Medulla oblongata (tissue), 1 donor: ENCODE results near the gene PRKCZ.

Experiments
- DNase-seq: peaks from one replicate; pipeline ENCODE4 v3.0.0-alpha.2; 2015; ENCODE audit errors: extremely low spot score

Gene PRKCZ

GRCh38 chr1:2208309-2209239 is 158.4 kb downstream of the PRKCZ start:
- no peak for DNase-seq

- no peak for DNase-seq
Measured at GRCh38 chr1:2209400-2210083, 159.3 kb downstream of the PRKCZ start.

GRCh38 chr1:2210084-2210653 is 160.0 kb downstream of the PRKCZ start:
- DNase-seq = no peak

GRCh38 chr1:2210786-2211185 is 160.6 kb downstream of the PRKCZ start:
- DNase-seq = no peak

DNA sequence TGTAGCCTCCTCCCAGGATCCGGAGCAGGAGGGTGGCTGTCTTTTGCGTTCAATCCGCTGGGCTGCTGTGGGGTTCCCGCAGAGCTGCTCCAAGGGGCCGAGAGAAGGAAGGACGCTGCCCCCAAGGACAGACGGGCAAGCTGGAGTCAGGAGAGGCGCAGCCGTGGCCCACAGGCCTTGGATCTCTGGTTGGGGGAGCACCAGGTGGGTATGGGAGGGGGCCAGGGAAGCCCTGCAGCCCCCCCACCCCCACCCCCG is 162.0 kb downstream of the PRKCZ start:
- DNase-seq = no peak

GRCh38 chr1:2212532-2213491 is 162.6 kb downstream of the PRKCZ start:
- peak; percentile 74 for DNase-seq

- peak; percentile 68 for DNase-seq
Measured at GRCh38 chr1:2213576-2214505, 163.6 kb downstream of the PRKCZ start.

DNA sequence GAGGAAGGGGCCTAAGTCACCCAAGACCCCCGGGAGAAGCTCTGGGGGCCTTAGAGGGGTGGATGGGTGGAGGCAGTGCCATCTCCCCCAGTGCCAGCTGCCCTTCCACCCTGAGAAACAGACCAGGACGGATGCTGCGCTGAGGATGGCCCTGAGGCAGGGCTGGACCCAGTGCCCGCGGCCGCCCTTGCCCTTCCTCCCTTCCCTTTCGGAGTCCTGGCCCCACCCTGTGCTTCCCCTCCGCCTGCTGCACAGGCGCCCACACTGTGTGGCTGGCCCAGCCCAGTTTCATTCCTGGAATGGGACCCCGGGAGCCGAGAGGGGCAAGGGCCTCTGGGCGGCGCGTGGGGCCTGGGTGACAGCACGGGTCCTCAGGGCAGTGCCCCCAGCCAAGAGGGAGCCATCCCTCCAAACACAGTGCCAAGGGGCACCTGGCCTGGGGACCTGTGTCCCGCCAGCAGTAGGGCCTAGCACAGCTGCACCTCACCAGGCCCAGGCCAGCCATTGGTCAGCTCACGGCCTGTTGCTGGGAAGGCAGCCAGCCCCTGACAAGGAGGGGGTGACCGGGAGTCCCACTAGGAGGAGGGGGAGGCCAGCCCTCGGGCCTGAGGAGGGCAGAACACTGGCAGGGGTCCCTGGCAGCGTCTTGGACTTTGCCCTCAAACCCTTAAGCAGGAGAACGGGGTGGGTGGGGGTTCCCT is 164.5 kb downstream of the PRKCZ start:
- DNase-seq = peak; percentile 61

GRCh38 chr1:2215329-2215728 is 165.1 kb downstream of the PRKCZ start:
- DNase-seq = no peak

GRCh38 chr1:2215909-2216766 is 165.9 kb downstream of the PRKCZ start:
- DNase-seq = no peak

GRCh38 chr1:2216767-2217058 is 166.5 kb downstream of the PRKCZ start:
- DNase-seq = no peak

GRCh38 chr1:2221271-2221670 is 171.1 kb downstream of the PRKCZ start:
- no peak for DNase-seq

- DNase-seq = no peak
Measured at GRCh38 chr1:2224170-2224584, 174.0 kb downstream of the PRKCZ start.

DNA sequence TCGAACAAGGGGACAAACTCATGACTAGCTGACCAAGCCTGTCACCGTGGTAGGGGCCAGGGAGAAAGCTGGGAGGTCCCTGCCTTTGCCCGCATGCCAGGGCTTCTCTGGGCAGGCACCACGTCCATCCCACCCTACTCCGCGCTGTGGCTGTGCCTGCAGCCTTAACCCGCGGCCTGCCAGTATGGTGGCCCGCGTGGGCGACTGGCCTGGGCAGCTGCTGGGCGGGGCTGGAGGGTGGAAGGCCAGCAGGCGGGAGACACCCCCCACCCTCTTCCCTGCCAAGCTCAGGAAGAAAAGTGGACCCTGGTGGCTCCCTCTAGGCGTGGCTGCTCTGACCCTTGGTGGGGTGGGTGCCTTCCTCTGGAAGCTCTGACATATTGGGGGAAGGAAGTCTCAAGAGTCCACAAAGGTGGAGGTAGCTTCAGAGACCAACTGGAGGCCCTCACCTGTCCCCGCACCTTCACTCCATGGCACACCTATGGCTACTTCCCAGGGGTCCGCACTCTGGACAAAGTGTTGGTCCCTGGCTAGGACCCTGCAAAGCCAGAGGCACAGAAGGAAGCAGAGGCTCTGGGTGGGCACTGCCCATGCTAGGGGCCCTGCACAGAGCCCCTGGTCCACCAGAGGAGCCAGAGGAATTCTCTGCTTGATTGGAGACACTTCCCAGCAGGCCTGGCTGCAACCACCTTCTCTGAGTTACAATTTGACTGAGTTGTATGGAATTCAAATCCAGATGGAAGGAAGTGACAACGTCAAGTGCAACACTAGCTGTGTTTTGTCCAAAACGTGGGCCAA is 174.6 kb downstream of the PRKCZ start:
- peak; percentile 3 for DNase-seq

DNA sequence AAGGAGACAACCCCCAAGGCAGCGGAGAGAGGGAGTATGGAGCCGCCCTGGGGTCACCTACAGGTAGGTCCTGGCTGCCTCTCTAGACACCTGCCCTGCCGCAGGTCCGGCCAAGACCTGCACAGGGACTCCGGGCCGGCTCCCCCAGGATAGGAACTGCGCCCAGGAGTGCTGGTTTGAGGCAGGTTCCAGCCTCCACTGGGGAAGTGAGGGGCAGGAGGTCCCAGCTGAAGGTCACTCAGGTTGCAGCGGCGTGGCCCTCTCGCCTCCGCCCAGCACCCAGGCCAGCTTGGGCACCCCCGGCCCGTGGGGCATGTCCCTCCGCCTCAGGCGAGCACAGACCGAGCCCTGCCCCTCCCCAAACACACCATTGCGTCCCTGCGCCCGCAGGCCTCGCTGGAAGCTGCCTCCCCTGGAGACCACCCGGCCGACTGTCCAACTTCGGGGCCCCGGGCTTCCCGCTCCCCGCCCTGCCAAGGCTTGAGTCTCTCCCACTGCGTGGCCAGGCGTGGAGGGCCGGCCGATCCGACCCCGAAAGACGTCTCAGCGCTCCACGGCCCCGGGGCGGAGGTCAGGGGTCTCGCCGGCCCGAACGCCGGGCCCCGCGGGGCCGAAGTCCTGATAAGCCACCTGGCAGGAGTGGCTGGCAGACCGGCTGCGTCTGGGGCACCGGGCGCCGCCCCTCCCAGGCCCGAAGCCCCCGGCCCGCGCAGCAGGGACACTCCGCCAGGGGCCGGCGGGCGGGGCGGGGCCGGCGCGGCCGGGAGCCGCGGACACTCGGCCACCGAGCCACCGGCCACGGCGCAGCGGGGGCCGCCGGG is 176.5 kb downstream of the PRKCZ start:
- no peak for DNase-seq

GRCh38 chr1:2227346-2228156 is 177.3 kb downstream of the PRKCZ start:
- peak; percentile 96 for DNase-seq

GRCh38 chr1:2228157-2228594 is 178.0 kb downstream of the PRKCZ start, which contains the start of gene SKI:
Gene SKI (plus strand): TSS chr1:2228319. CDS start chr1:2228767, 448 bp downstream.
- no peak for DNase-seq
